ENCODE results near the gene AIG1.
"Not testable (repeated sequence)": the region's sequence is repeated elsewhere in the genome, so short reads cannot be mapped to it uniquely, and the experiment has no call there.

Gene AIG1

GRCh38 chr6:143336446-143337152 is 275.9 kb downstream of the AIG1 start:
- TF ChIP-seq CTCF (IDR thresholded peaks at IDR 0.05; ENCODE audit: low read depth, low read length) = no peak
- no peak for DNase-seq (ENCODE audit: extremely low read depth, low read depth)

- no peak for DNase-seq (ENCODE audit: extremely low read depth, low read depth)
- peak; percentile 37 for TF ChIP-seq CTCF (IDR thresholded peaks at IDR 0.05; ENCODE audit: low read depth, low read length)
Observed at GRCh38 chr6:143337201-143337949, 276.7 kb downstream of the AIG1 start.

- DNase-seq (ENCODE audit: extremely low read depth, low read depth) = no peak
- TF ChIP-seq CTCF (IDR thresholded peaks at IDR 0.05; ENCODE audit: low read depth, low read length) = no peak
Observed at GRCh38 chr6:143339223-143339622, 278.5 kb downstream of the AIG1 start.

GRCh38 chr6:143345477-143345876 is 284.8 kb downstream of the AIG1 start:
- DNase-seq (ENCODE audit: extremely low read depth, low read depth) = not testable (repeated sequence)

- no peak for TF ChIP-seq CTCF (IDR thresholded peaks at IDR 0.05; ENCODE audit: low read depth, low read length)
Observed at GRCh38 chr6:143346004-143346403, 285.3 kb downstream of the AIG1 start.

GRCh38 chr6:143348531-143348930 is 287.8 kb downstream of the AIG1 start:
- no peak for DNase-seq (ENCODE audit: extremely low read depth, low read depth)
- TF ChIP-seq CTCF (IDR thresholded peaks at IDR 0.05; ENCODE audit: low read depth, low read length) = no peak

More at GRCh38 chr6:143346004-143346403, 285.3 kb downstream of the AIG1 start:
- DNase-seq (ENCODE audit: extremely low read depth, low read depth) = no peak

GRCh38 chr6:143349530-143349929 is 288.8 kb downstream of the AIG1 start:
- no peak for DNase-seq (ENCODE audit: extremely low read depth, low read depth)
- TF ChIP-seq CTCF (IDR thresholded peaks at IDR 0.05; ENCODE audit: low read depth, low read length) = no peak

All from AG09319 (cell line).